H54 (cell line): ENCODE data around the gene CREB3L1.

Experiments
- DNase-seq: peaks from one replicate; pipeline ENCODE4 v3.0.0; 2011; ENCODE audit warnings: low spot score, mixed read lengths; ENCODE audit not compliant: insufficient read length
- FAIRE-seq: peaks from 3 replicates; lab custom pipeline; 2011; peaks lifted over from hg19 to GRCh38; lab: Jason Lieb, UNC
- POLR2A ChIP-seq: IDR thresholded peaks from 2 replicates; pipeline ENCODE4 v1.6.1; 2011; ENCODE audit warnings: low read depth, mild to moderate bottlenecking, low read length

Gene CREB3L1

DNA sequence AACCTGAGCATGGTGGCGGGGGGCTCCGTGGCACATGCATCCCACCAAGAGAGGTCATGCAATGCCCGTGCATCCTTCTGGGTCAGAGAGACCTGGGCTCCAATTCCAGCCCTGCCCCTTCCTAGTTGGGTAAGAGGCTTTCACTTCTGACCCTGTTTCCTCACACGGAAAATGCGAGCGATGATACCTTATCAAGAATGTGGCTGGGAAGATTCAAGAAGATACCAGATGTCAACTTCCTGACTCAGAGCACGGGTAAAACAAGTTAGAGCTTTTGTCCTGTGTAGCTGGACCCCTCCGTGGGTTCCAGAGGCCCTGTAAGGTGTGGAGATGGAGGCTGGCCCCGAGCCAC is 61.1 kb downstream of the CREB3L1 start:
- TF ChIP-seq POLR2A: no peak
- DNase-seq (no peak), FAIRE-seq (no peak)

DNA sequence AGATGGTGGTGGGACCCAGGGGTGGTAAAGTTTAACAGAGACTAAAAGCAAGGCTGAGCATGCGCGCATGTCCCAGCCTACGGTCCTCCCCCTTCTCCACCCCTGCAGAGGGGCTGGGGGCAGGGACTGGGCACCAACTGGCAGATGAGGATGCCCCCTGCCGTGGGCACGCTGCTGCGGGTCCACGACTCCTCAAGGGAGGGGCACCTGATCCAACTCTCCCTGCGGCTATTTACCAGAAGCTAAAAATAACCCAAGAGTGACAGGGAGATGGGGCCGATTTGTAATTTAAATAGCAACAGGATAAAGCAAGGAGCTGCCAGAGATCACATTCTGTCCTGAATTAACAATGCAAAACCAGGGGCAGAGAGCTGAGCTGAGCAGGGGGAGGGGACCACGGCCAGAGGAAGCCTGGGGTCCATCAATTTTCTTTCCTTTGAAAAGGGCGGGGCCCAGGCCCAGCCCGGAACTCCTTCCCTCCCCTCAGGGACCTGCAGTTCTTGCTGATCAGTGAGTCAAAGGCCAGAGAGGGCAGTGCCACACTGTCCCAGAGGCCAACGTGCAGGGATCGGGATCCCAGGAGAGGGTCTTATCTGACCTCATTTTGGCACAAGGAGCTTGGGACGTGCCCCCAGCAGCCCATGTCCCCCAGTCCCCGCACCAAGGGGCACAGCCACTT is 61.7 kb downstream of the CREB3L1 start:
- TF ChIP-seq POLR2A: no peak
- FAIRE-seq (no peak), DNase-seq (peak; percentile 73)

DNA sequence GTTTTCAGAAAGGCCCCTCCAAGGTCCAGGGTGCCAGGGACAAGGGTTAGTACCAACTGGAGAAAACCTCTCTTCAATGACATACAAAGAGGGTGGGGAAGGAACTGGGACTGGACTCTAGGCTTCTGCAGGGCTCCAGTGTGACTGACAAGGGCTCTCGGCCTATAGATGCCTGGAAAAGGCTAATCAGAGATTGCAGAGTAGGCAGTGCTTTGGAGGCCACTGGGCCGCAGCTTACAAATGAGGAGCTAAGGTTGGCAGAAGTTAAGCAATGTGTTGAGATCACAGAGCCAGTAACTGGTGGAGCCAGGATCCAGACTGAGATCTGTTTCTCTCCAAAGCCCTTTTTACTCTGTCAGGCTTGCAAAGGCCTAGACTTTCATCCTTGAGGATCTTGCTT is 62.4 kb downstream of the CREB3L1 start:
- TF ChIP-seq POLR2A: no peak
- DNase-seq (no peak), FAIRE-seq (no peak)

DNA sequence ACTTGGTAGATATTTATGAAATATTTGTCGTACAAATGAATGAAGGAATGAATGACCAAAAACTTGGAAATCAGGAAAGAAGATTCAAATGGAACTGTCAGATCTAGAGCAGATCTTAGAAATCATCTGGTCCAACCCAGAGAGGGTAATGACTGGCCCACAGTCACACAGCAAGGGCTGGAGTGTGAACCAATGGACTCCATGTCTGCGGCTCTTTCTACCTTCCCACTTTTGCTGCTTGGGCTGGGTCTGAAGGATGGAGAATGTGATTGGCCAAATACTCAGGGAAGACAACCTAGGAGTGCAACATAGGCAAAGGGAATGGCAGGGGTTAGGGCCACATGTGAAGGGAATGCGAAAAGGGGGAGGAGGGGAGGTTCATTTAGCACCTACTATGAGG is 64.0 kb downstream of the CREB3L1 start:
- FAIRE-seq (no peak), DNase-seq (no peak)
- no peak for TF ChIP-seq POLR2A

DNA sequence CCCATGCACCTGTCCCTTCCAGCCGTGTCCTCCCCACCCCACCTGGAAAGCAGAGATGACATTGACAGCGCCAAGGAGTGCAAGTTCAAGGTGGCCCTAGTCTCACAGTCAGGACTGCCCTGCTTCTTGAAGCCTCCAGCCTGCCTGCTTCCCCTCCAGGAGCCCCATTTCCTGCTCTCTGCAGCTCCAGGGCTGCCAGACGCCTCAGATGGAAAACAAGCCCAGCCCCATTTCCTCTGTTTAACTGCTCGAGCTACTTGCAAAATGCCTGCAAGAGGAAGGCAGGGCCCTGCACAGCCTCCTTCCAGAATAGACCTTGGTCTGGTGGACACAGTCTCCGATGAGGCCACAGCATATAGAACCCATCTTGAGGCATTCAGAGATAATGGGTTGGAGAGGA is 64.8 kb downstream of the CREB3L1 start:
- TF ChIP-seq POLR2A: no peak
- FAIRE-seq: no peak
- no peak for DNase-seq

DNA sequence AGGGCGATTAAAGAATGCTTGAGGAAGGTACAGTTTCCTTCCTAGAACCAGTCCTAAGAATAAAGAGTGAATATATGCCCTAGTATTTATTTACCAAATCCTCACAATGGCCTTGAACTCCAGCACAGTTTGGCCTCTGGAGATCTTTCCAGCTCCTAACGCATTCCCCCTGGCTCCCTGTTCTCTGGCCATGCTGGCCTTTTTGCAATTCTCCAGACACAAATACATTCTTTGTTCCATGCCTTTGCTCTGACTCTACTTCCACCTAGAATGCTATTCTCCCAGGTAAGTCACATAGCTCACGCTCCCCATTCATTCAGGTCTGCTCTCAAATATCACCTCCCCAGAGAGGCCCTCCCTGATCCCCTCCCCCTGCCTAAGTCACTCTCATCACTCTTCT is 66.1 kb downstream of the CREB3L1 start:
- TF ChIP-seq POLR2A: no peak

DNA sequence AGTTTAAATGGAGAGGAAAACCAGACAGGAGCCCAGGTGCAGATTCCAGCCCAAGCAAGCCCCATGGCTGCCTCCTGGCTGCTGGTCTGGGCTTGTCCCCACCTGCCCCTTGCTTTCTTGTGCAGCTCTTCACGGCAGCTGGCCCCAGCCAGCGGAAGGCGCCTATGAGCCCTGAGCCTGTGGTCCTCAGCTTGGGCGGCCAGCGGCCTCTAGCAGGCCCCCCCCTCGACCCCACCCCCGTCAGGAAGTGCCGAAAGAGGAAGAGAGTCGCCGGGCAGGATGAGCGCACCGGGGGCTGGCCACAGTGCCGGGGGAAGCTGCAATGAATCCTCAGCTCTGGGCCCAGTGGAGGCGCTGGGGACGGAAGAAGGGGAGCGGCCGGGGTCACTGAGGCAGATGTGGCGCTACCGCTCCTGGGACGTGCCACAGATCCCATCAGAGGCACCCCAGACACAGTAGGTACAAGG is 67.7 kb downstream of the CREB3L1 start:
- FAIRE-seq (no peak), DNase-seq (no peak)
- TF ChIP-seq POLR2A: no peak

More for the DNA sequence above, 66.1 kb downstream of the CREB3L1 start:
- FAIRE-seq (no peak), DNase-seq (no peak)

DNA sequence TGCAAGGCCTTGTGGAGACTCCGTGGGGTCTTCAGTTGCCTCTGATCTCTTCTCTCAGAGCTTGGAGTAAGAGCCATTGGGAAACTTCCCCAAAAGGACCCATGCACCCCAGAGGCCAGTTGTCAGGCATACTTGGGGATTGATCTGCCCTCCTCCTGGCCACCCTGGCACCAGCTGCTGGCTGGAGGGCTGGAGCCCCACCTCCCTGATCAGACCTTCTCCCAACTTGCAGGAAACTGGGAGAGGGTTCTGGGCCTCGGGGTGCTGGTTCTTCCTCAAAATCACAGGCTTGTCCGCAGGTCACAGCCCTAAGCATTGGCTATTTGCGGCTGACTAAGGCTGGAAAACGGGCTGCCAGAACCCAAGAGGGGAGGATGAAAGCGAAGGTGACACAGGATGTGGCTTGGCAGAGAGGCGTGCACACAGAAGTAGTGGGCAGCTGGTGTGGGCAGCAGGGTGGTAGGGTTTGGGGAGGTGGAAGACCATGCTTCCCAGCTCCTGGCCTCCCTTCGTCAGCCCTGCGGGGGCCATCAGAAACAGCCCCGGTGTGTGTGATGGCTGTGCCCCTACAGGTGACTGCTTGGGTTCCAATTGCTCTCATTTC is 68.5 kb downstream of the CREB3L1 start:
- FAIRE-seq (no peak), DNase-seq (no peak)
- TF ChIP-seq POLR2A: no peak

DNA sequence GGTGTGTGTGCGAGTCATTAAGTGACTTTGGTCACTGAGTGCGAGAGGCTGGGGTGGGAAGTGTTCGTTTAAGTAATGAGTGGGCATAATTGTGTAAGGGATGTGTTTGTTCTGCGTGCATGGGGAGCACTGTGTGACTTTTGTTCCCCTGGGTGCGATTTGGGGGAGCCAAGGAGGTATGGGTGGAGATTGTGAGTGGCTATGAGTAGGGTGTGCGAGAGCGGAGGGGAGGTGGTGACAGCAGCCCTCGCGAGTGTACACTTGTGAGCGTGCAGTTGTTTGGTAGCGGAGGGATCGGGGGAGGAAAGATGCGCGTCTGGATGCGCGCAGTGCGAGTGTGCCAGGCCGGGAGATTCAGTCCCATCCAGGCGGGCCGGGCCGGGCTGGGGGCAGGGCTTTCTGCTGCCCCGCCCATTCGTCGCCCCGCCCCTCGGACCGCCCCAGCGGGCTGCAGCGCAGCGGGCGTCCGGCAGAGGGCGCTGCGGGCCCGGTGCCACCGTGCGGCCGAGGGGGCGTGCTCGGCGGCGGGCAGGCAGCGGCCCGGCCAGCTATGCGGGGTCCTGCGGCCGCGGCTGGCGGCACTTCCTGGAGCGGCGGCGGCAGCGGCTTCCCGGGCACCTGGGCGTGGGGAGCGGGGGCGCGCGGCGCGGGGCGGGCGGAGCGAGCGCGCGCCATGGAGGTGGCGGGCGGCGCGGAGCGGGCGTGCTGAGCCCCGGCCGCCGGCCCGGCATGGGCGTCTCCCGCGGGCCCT is 69.6 kb downstream of the CREB3L1 start, which contains the start of gene DGKZ:
TSS of gene DGKZ (plus strand) at position 578 of the 751 bp plus-strand sequence. CDS start 197 bp downstream, outside the sequence.
- peak; percentile 94 for DNase-seq
- FAIRE-seq: no peak
- TF ChIP-seq POLR2A: peak; percentile 72

DNA sequence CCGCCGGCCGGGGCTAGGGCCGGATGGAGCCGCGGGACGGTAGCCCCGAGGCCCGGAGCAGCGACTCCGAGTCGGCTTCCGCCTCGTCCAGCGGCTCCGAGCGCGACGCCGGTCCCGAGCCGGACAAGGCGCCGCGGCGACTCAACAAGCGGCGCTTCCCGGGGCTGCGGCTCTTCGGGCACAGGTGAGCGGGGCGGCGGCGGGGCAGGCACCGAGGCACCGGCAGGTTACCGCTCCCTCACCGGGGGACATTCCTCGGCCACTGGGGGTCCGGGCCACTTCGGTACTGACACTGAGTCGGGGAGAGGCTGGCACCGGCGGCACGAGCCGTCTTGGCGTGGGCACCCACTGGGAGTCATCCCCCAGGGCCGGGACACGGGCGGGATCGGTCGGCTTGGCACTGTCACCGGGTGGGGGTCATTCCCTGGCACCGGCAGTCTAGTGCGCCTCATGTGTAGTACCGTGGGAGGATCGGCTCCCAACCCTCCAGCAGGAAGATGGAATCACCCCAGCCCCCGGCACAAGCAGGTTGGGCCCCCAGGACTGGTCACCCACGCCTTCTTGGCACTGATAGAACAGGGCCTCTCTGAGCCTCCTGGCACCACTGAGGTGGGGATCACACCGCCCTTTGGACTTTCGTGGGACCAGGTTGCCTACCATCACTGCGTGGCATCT is 70.3 kb downstream of the CREB3L1 start:
- DNase-seq (no peak), FAIRE-seq (no peak)
- no peak for TF ChIP-seq POLR2A

DNA sequence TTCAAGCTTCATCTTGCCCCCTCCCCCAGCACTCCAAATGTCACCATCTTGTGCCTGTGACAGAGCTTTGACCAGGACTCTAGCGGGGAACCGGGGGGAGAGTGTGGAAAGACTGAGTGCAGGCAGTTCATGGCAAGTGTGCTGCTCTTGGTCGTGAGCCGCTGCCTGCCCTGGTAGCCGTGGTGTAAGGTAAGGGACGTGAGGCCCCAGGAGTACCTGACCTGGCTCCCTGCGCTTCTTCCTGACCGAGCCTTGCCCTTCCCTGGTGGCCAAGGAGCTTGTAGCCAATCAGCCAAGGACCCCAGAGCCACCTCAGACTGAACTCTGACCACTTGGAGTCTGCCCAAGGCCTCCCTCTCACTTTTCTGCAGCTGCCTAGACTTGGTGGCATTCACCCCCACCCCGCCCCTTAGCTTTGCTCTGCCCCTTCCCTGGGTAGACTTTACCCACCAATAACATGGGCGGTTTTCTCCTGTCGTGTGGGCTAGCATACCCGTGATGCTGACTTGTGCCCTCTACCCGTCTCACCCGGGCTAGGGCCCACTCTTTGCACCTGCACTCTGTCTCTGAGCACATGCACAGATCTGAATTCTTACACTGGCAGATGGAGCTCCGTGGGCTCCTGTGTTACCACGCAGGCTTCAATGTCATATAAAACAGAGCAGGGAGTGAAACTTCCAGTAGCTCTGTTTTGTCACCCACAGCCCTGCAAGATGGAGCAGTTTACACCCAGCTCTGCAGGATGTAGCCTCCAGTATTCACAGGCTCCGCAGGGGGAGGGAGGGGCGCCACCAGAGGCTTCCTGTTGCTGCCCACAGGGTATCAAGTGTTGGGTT is 71.3 kb downstream of the CREB3L1 start:
- no peak for TF ChIP-seq POLR2A
- FAIRE-seq (no peak), DNase-seq (no peak)

DNA sequence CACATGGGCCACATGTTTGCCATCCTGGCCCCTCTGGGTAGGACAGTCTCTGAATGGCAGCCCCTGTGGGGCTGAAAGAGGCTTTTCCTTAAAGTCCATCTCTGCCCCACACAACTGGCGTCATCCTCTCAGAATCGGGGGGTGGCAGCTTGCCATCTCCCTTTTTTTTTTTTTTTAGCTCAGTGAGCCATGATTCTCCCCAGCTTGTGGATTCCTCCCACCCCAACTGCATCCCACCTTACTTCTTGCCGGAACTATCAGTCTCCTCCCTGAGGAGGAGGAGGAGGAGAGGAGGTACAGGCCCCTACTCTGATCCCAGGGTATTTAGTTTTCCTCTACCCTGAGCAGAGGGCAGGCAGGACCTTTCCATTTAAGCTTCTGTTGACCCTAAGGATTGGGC is 73.2 kb downstream of the CREB3L1 start:
- DNase-seq: no peak
- no peak for FAIRE-seq
- TF ChIP-seq POLR2A: no peak

DNA sequence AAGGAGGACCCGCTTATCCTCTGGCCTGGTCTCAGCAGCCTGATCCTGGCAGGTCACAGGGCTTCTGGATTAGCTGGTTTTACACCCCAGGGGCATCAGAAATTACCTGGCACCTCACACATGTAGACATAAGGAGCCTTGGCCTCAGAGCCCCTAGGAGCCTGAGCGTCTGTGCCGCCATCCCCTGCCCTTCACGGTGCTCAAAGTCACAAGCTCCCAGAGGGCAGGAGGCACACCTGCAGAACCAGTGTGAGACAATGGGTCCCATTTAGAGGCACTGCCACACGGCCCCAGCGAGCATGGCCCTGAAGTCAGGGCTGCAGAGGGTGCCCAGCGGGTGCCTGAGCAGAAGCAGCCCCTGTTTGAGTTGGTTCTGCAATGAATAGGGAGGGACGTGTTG is 73.7 kb downstream of the CREB3L1 start:
- DNase-seq (no peak), FAIRE-seq (no peak)
- TF ChIP-seq POLR2A: no peak
